Activated CD4-positive, alpha-beta T cell treated with anti-CD3 and anti-CD28 coated beads, Interleukin-2, amount 10 ng/mL, durations not matched to agents 7 days and 5 days (primary cell): Measurements from ENCODE around the gene CAV2. TPM values are rescaled to one million over a fixed set of nuclear protein-coding genes. Genes with fewer than 3 reads are reported as not detected.

Source experiments
- CTCF ChIA-PET: fragments of 350-600 bp; sonication (Branson Sonifier 250); formaldehyde crosslinking; loops from one replicate; lab custom pipeline; 2021; ENCODE audit warnings: antibody characterized with exemption; lab: Charles Lee
- POLR2A ChIA-PET: fragments of 350-600 bp; sonication (Branson Sonifier 250); formaldehyde crosslinking; loops from one replicate; lab custom pipeline; 2021; ENCODE audit warnings: antibody characterized with exemption; lab: Charles Lee
- DNase-seq: peaks from one replicate; pipeline ENCODE4 v3.0.0-alpha.2; 2020
- H3K27ac Mint-ChIP-seq: one replicate; pipeline ENCODE4 v1.8.0; 2021; ENCODE audit warnings: mild to moderate bottlenecking, moderate library complexity, mixed read lengths
- H3K27me3 Mint-ChIP-seq: one replicate; pipeline ENCODE4 v1.8.0; 2021; ENCODE audit warnings: mixed read lengths
- H3K36me3 Mint-ChIP-seq: one replicate; pipeline ENCODE4 v1.8.0; 2021; ENCODE audit warnings: low read depth, mixed read lengths
- H3K4me1 Mint-ChIP-seq: one replicate; pipeline ENCODE4 v1.8.0; 2021; ENCODE audit warnings: mixed read lengths
- H3K4me3 Mint-ChIP-seq: one replicate; pipeline ENCODE4 v1.8.0; 2021; ENCODE audit warnings: mild to moderate bottlenecking, moderate library complexity, mixed read lengths
- H3K9me3 Mint-ChIP-seq: one replicate; pipeline ENCODE4 v1.8.0; 2021; ENCODE audit warnings: mixed read lengths
- total RNA-seq, 2 experiments: library from RNA; stranded (reverse); gene quantifications; one replicate each; pipeline ENCODE4 v1.2.3, GENCODE V29; 2021

Gene CAV2
- total RNA-seq, 2 experiments from 2014 or later: not detected

DNA sequence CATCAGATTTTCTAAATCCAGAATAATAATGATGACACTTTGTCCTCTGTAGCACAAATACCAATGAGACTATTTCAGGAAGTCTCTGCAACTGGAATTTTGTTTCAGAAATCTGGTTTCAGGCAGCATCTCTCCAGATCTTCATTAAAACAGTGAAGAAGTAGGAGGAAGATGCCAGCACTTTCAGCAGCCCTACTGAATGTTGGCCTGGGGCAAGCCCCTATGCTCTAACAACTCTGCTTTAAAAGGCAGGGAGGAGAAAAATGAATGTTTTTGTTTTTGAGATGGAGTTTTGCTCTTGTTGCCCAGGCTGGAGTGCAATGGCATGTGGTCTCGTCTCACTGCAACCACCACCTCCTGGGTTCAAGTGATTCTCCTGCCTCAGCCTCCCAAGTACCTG, 18.1 kb downstream of the CAV2 start:
- H3K4me3 Mint-ChIP-seq: no peak overlapping the region
- ChIA-PET CTCF (no interaction called here), POLR2A (no interaction called here)
- H3K9me3 Mint-ChIP-seq: no peaks in the 10 kb centered on the region
- DNase-seq: no peak
- peaks cover 1% of the 10 kb centered on the region for H3K4me1 Mint-ChIP-seq
- no peak overlapping the region for H3K27ac Mint-ChIP-seq
- peaks cover 48% of the 10 kb centered on the region for H3K27me3 Mint-ChIP-seq
- no peaks in the 10 kb centered on the region for H3K36me3 Mint-ChIP-seq

DNA sequence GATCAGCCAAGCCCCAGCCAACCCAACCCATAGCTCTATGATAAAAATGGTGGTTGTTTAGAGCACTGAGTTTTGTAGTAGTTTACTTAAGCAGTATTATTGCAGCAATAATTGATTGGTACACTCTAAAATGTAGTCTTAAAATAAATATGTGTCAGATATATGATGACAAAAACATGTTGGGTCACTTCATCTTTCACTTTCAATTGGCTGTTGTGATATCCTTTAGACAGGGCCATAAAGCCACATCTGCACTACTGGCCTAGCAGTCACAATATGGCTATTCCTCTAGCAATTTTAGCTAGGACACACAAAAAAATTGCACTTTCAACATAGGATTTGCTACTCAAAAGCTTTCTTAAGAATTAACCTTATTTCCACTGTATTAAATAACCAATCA, 19.4 kb downstream of the CAV2 start:
- POLR2A ChIA-PET: no interaction called here
- H3K36me3 Mint-ChIP-seq: no peaks in the 10 kb centered on the region
- no peak overlapping the region for H3K4me3 Mint-ChIP-seq
- H3K4me1 Mint-ChIP-seq: no peaks in the 10 kb centered on the region
- H3K9me3 Mint-ChIP-seq: no peaks in the 10 kb centered on the region
- no peak for DNase-seq
- CTCF ChIA-PET: no interaction called here
- peaks cover 56% of the 10 kb centered on the region for H3K27me3 Mint-ChIP-seq
- no peak overlapping the region for H3K27ac Mint-ChIP-seq

DNA sequence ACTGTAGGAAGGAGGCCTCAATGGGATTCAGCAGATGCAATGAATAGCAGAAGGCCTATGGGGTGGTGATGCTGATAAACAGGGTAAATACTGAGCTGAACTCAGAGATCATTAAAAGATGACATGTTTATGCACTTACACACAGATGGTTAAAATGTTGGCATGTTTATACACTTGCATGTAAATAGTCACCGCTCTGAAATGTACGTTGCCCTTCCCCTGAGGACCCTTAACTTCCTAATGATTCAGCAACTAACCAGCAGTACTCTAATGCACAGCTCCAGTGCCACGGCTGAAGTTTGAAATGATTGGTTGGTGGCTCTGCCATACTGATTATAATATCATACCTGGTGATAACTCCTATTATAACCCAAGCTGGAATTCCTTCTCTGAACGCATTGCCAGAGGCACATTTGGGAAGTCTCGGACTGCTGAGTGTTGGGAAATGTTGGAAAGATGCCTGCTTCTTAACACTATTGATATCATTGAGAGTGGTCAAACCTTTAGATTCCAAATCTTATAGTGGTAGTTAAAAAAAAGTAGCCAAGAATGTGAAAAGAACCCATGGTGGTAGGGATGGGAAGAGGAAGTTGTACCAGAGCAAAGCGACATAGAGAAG, 21.6 kb downstream of the CAV2 start:
- H3K27me3 Mint-ChIP-seq: peaks cover 59% of the 10 kb centered on the region
- CTCF ChIA-PET: no interaction called here
- POLR2A ChIA-PET: no interaction called here
- H3K36me3 Mint-ChIP-seq: no peaks in the 10 kb centered on the region
- H3K4me1 Mint-ChIP-seq: peaks cover 16% of the 10 kb centered on the region
- DNase-seq: no peak
- no peak overlapping the region for H3K27ac Mint-ChIP-seq
- H3K4me3 Mint-ChIP-seq: no peak overlapping the region
- H3K9me3 Mint-ChIP-seq: no peaks in the 10 kb centered on the region

DNA sequence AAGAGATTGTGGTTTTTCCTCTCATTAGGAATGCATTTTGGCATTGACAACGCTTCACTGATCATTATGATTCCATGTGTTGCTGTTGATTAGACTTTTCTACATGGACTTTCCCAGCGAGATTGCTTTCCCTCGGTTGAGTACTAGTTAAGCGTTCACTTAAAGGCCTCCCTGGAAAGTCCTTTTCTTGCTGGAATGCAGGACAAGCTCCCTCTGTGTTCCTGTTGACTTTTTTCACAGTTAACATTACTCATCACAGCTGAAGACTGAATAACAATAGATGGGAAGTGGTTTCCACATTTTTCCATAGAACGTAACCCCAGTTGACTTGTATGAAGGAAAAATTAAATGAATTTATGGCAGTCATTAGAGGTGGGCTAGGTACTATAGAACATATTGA, 22.7 kb downstream of the CAV2 start:
- H3K36me3 Mint-ChIP-seq: no peaks in the 10 kb centered on the region
- no peak for DNase-seq
- H3K4me3 Mint-ChIP-seq: no peak overlapping the region
- CTCF ChIA-PET: no interaction called here
- H3K9me3 Mint-ChIP-seq: no peaks in the 10 kb centered on the region
- peaks cover 68% of the 10 kb centered on the region for H3K27me3 Mint-ChIP-seq
- peaks cover 23% of the 10 kb centered on the region for H3K4me1 Mint-ChIP-seq
- H3K27ac Mint-ChIP-seq: no peak overlapping the region
- POLR2A ChIA-PET: no interaction called here

DNA sequence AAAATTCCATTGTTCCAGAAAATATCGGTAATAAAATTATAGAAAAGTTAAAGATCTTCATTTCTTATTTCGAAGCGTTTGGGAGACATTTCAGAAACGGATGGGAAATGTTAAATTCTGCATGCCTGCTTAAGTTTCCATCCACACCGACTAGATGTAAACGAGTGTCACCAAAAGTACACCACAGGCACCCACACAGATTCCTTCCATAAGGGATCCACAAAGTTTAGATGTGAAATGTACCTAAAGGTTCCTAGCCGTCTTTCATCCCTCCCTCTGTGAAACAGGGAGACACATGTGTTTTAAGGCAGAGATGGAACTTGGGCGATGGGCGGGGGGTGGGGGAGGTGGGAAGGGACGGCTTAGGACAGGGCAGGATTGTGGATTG, 24.7 kb downstream of the CAV2 start:
- H3K9me3 Mint-ChIP-seq: no peaks in the 10 kb centered on the region
- peaks cover 82% of the 10 kb centered on the region for H3K27me3 Mint-ChIP-seq
- H3K4me3 Mint-ChIP-seq: no peak overlapping the region
- H3K4me1 Mint-ChIP-seq: peaks cover 23% of the 10 kb centered on the region
- no peak for DNase-seq
- CTCF ChIA-PET: no interaction called here
- no peak overlapping the region for H3K27ac Mint-ChIP-seq
- POLR2A ChIA-PET: no interaction called here
- H3K36me3 Mint-ChIP-seq: no peaks in the 10 kb centered on the region

DNA sequence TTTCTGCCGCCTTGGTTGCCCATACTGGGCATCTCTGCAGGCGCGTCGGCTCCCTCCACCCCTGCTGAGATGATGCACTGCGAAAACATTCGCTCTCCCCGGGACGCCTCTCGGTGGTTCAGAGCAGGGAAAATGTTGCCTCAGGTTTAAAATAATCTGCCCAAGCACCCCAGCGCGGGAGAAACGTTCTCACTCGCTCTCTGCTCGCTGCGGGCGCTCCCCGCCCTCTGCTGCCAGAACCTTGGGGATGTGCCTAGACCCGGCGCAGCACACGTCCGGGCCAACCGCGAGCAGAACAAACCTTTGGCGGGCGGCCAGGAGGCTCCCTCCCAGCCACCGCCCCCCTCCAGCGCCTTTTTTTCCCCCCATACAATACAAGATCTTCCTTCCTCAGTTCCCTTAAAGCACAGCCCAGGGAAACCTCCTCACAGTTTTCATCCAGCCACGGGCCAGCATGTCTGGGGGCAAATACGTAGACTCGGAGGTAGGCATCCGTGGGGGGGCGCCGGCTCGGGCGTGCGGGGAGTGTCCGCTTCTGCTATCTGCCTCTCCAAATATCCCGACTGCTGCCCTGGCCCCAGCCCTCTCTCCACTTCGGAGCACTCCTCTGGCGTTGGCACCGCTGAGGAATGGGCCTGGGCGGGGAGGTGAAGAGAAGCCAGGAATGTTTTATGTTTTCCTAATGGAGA, 25.2 kb downstream of the CAV2 start, which contains the start of gene CAV1:
TSS of gene CAV1 (plus strand) at position 428 of the 689 bp plus-strand sequence. CDS start at position 455, 27 bp downstream.
- H3K27me3 Mint-ChIP-seq: peaks cover 79% of the 10 kb centered on the region
- peak within 1 kb of the TSS; percentile 70 for H3K4me3 Mint-ChIP-seq
- H3K4me1 Mint-ChIP-seq: peaks cover 23% of the 10 kb centered on the region
- ChIA-PET POLR2A (no interaction called here), CTCF (interaction anchor here (1.4 to 2.3 kb wide), 2 partner anchors 13 to 76 kb away, joined by 3 to 6 read pairs; no protein-coding TSS in a partner anchor)
- peak; percentile 13 for DNase-seq
- no peak within 1 kb of the TSS for H3K27ac Mint-ChIP-seq
- H3K36me3 Mint-ChIP-seq: no peaks in the 10 kb centered on the region
- no peaks in the 10 kb centered on the region for H3K9me3 Mint-ChIP-seq

DNA sequence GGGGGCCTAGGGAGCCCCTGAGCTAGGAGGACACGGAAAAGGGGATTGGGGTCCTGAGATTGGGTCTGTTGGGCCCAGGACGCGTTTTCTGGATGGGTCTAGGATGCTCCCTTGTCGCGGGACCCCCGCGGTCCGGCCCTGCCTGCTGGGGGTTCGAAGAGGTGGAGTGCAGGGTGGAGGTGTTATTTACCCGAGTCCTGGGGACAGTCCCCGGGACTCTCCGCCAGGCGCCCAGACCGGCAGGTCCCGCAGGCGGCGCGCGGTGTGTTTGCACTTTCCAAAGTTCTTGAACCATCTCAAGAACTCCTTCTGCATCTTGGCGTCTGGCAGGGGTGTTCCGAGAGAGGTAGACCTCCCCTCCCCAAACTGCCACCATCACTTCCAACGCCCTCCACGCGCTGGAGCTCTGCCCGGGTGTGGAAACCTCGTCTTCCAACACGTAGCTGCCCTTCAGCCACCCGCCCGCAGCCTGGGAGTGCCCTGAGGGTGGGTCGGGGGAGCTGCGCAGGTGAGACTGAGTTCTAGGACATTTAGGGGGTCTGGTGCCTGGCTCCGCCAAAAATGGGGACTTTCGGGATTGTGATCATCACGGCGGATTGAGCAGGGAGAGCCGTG, 25.9 kb downstream of the CAV2 start:
- no peaks in the 10 kb centered on the region for H3K9me3 Mint-ChIP-seq
- H3K4me1 Mint-ChIP-seq: peaks cover 23% of the 10 kb centered on the region
- ChIA-PET CTCF (interaction anchor here (0.7 to 2.3 kb wide), 5 partner anchors 12 to 281 kb away, joined by 3 to 6 read pairs (median 3); no protein-coding TSS in a partner anchor), POLR2A (no interaction called here)
- DNase-seq: no peak
- H3K27me3 Mint-ChIP-seq: peaks cover 79% of the 10 kb centered on the region
- no peaks in the 10 kb centered on the region for H3K36me3 Mint-ChIP-seq
- H3K4me3 Mint-ChIP-seq: peak overlapping the region; percentile 70
- H3K27ac Mint-ChIP-seq: no peak overlapping the region

DNA sequence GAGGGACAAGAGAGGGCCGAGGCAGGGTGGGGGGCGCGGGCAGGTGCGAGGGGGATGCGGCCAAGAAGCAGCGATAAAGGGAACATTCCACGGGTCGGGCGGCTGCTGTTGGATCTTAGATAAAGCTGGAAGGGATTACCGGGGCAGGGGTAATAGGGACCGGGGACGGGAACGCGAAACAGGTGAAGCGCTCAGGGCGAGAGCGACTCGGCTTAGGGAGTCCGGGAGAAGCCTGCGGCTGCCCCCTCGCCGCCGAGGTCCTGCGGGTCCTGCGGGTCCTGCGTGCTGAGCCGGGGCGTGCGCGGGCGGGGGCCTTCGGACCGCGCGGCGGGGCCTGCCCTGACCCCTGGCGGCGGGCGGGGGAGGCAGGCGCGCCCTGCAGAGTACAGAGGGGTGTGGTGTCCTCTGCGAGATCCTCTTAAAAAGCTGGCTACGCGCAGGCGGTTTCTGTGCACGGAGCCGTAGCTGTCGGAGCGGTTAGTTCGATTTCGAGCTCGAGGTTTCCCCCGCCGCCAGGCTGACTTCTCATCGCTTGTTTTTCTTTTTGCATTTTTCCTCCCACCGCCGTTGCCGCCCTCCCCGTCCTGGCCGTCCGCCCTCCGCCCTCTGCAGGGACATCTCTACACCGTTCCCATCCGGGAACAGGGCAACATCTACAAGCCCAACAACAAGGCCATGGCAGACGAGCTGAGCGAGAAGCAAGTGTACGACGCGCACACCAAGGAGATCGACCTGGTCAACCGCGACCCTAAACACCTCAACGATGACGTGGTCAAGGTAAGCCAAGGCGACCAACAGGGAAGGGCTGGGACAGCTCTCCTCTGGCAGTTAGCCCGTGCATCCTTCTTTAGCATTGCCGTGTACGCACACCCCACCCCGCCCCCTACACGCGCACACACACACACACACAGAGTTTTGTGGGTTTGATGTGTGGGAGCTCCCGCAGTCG, 26.6 kb downstream of the CAV2 start:
- H3K4me1 Mint-ChIP-seq: peaks cover 23% of the 10 kb centered on the region
- peaks cover 79% of the 10 kb centered on the region for H3K27me3 Mint-ChIP-seq
- H3K27ac Mint-ChIP-seq: no peak overlapping the region
- H3K4me3 Mint-ChIP-seq: peak overlapping the region; percentile 70
- ChIA-PET CTCF (interaction anchor here (0.5 to 2.3 kb wide), 10 partner anchors 12 to 393 kb away, joined by 3 to 6 read pairs (median 4); no protein-coding TSS in a partner anchor), POLR2A (no interaction called here)
- H3K36me3 Mint-ChIP-seq: no peaks in the 10 kb centered on the region
- H3K9me3 Mint-ChIP-seq: no peaks in the 10 kb centered on the region
- peak; percentile 62 for DNase-seq

DNA sequence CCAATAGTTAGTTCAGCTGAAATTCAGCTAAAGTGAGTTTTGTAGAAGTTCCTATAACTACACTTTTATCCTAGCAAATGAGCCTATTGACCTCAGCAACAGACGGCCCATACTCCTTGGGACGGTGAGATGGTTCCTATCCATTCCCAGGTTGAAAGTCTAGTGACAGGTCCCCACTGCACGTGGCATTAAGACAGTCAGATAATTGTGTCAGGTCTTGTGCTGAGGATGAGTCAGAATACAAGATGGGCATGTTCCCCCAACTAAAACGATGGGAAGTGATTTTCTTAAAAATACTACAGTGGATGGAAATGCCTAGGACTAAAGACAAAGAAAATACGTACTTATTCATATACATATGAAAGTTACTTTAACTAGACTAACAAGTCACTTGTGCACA, 27.4 kb downstream of the CAV2 start:
- ChIA-PET CTCF (interaction anchor here (0.7 to 2.3 kb wide), 5 partner anchors 11 to 393 kb away, joined by 3 to 6 read pairs (median 4); no protein-coding TSS in a partner anchor), POLR2A (no interaction called here)
- Mint-ChIP-seq H3K27me3 (peaks cover 77% of the 10 kb centered on the region), H3K27ac (no peak overlapping the region), H3K9me3 (no peaks in the 10 kb centered on the region), H3K4me1 (peaks cover 23% of the 10 kb centered on the region), H3K36me3 (no peaks in the 10 kb centered on the region), H3K4me3 (peak overlapping the region; percentile 70)
- no peak for DNase-seq

DNA sequence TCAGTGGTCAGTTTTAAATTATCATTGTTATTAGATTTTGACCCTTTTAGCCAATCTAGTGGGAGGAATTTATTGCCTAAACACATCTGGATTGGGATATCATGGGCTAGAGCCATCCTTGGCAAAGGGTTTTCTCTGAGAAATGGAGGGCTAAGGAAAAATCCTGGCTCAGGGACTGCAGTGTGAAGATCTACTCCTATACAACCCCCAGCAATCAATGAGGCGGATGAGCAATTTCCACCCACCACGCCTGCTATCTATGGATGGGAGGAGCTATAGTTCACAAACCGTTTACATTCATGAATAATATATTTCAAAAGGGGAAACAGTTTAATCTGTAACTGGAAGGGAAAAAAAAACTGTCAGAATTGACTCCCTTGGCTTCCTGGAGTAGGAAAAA, 28.0 kb downstream of the CAV2 start:
- Mint-ChIP-seq H3K9me3 (no peaks in the 10 kb centered on the region), H3K27ac (no peak overlapping the region), H3K4me3 (no peak overlapping the region), H3K4me1 (peaks cover 23% of the 10 kb centered on the region), H3K27me3 (peaks cover 76% of the 10 kb centered on the region), H3K36me3 (no peaks in the 10 kb centered on the region)
- POLR2A ChIA-PET: no interaction called here
- no peak for DNase-seq
- CTCF ChIA-PET: no interaction called here

DNA sequence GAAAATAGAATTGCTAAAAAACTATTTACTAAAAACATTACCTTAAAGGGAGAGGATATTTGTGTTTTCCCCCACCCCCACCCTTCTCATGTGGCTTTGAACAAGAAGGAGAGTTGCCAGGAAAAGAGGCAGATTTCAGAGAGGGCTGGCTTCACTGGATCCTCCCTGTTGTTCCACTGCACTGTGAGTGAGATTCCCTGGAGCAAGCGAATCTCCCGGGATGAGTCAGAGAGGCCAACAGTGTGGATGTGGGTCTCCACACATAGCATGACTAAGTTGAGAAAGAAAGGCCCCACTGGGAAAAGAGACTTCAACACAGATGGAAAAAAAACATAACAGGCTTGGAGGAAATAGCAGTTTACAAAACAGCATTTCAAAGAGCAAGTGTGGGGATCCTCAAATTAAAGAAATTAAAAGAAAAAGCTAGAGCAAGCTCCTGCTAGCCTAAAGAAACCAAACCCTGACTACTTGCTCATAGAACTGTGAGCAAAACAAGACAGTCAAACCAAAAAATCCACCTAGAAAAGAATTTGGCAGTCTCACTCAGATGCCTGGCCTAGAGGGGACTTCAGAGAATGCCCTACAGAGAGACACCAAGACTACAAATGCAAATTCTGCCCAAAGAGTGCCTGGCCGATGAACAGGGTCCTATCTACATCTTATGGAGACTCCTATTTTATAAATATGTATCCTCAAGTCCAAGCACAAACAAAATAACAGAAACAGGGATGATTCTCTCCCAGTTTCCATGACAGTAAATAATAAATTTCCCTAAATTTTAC, 28.7 kb downstream of the CAV2 start:
- Mint-ChIP-seq H3K4me3 (no peak overlapping the region), H3K36me3 (no peaks in the 10 kb centered on the region), H3K27me3 (peaks cover 75% of the 10 kb centered on the region), H3K27ac (no peak overlapping the region), H3K9me3 (no peaks in the 10 kb centered on the region), H3K4me1 (peaks cover 23% of the 10 kb centered on the region)
- no peak for DNase-seq
- CTCF ChIA-PET: no interaction called here
- POLR2A ChIA-PET: no interaction called here

DNA sequence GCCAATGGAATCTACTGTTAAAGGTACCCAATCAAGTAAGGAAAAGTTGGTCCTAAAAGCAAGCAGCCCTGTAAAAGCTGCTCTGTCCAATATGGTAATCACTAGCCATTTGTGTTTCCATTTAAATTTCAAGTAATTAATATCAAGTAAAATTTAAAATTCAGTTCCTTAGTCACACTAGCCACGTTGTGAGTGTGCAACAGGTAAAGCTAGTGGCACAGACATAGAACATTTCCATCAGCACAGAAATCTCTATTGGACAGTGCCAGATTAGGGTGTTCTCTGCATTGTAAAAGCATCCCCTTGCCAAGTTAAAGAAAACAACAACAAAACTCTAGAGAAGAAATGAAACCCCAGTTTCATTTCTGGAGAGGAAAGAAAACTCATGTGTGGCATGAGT, 29.7 kb downstream of the CAV2 start:
- CTCF ChIA-PET: no interaction called here
- Mint-ChIP-seq H3K4me1 (peaks cover 21% of the 10 kb centered on the region), H3K9me3 (no peaks in the 10 kb centered on the region), H3K27me3 (peaks cover 64% of the 10 kb centered on the region), H3K27ac (no peak overlapping the region), H3K36me3 (no peaks in the 10 kb centered on the region), H3K4me3 (no peak overlapping the region)
- no peak for DNase-seq
- POLR2A ChIA-PET: interaction anchor here (0.7 kb wide), 1 partner anchor 384 kb away, joined by 3 read pairs; no protein-coding TSS in a partner anchor
